Large intestine (tissue), 3 donors: ENCODE results near the gene MRTFB. TPM values are rescaled to one million over a fixed set of nuclear protein-coding genes. Genes with fewer than 3 reads are reported as not detected.

Source experiments
- DNase-seq, 2 donors: peaks; one replicate each; pipeline versions ENCODE4 v3.0.0 to v3.0.0-alpha.2; 2013
- H3K27ac ChIP-seq: one replicate; pipeline ENCODE4 v1.5.1; 2013; ENCODE audit warnings: low read length
- H3K27me3 ChIP-seq: 2 replicates; pipeline ENCODE4 v1.6.1; 2013; ENCODE audit warnings: low read length; ENCODE audit not compliant: control insufficient read depth, insufficient read depth
- H3K36me3 ChIP-seq: 2 replicates; pipeline ENCODE4 v1.6.1; 2013; ENCODE audit warnings: low read length; ENCODE audit not compliant: control insufficient read depth, insufficient read depth
- H3K4me1 ChIP-seq: one replicate; pipeline ENCODE4 v1.6.1; 2013; ENCODE audit warnings: low read length; ENCODE audit not compliant: control insufficient read depth, insufficient read depth
- H3K4me3 ChIP-seq: one replicate; pipeline ENCODE4 v1.5.1; 2013; ENCODE audit warnings: low read length
- H3K9me3 ChIP-seq: one replicate; pipeline ENCODE4 v1.6.1; 2013; ENCODE audit warnings: mild to moderate bottlenecking, low read depth, low read length, moderate library complexity; ENCODE audit not compliant: control insufficient read depth
- WGBS: methylation state at CpG from one replicate; pipeline ENCODE4 v1.1.5; 2013; ENCODE audit warnings: low lambda C conversion rate; ENCODE audit not compliant: insufficient coverage; 5-methylcytosine and 5-hydroxymethylcytosine counted together
- polyA plus RNA-seq: library from polyadenylated mRNA; unstranded; fragments of 120-200 nt; gene quantifications from one replicate; pipeline ENCODE4 v1.2.1, GENCODE V29; 2013

The MRTFB gene
- polyA plus RNA-seq, 1 donor, result 20.6 TPM

- H3K4me1 ChIP-seq, result no peaks in the 10 kb centered on the region
- no peak overlapping the region for H3K4me3 ChIP-seq
- H3K36me3 ChIP-seq, result no peaks in the 10 kb centered on the region
- no peaks in the 10 kb centered on the region for H3K9me3 ChIP-seq
- no peaks in the 10 kb centered on the region for H3K27me3 ChIP-seq
- no peak overlapping the region for H3K27ac ChIP-seq
- WGBS, result no CpG with 5 or more reads among the region's 6 CpGs
- DNase-seq, result no peak
Measured at GRCh38 chr16:14063618-14064581, 7.2 kb upstream of the MRTFB start.

- Histone ChIP-seq H3K36me3 (no peaks in the 10 kb centered on the region), H3K4me1 (no peaks in the 10 kb centered on the region), H3K9me3 (no peaks in the 10 kb centered on the region), H3K4me3 (no peak overlapping the region), H3K27ac (no peak overlapping the region), H3K27me3 (no peaks in the 10 kb centered on the region)
- peak in 1 of 2 donors; percentile 11 for DNase-seq
- no CpG with 5 or more reads among the region's 4 CpGs for WGBS
Measured at GRCh38 chr16:14069818-14070217, 1.3 kb upstream of the MRTFB start.

- H3K27me3 ChIP-seq, result no peaks in the 10 kb centered on the region
- H3K36me3 ChIP-seq, result no peaks in the 10 kb centered on the region
- WGBS, result no CpG with 5 or more reads among the region's 4 CpGs
- H3K4me3 ChIP-seq, result peak overlapping the region; percentile 87
- no peak for DNase-seq
- peak overlapping the region; percentile 79 for H3K27ac ChIP-seq
- no peaks in the 10 kb centered on the region for H3K4me1 ChIP-seq
- H3K9me3 ChIP-seq, result no peaks in the 10 kb centered on the region
Measured at GRCh38 chr16:14070555-14070876, 603 bp upstream of the MRTFB start.

- H3K9me3 ChIP-seq, result no peaks in the 10 kb centered on the region
- H3K4me1 ChIP-seq, result no peaks in the 10 kb centered on the region
- no peak overlapping the region for H3K27ac ChIP-seq
- no CpG with 5 or more reads among the region's 32 CpGs for WGBS
- DNase-seq, result peak in 1 of 2 donors; percentile 12
- no peaks in the 10 kb centered on the region for H3K27me3 ChIP-seq
- H3K4me3 ChIP-seq, result peak overlapping the region; percentile 87
- H3K36me3 ChIP-seq, result no peaks in the 10 kb centered on the region
Measured at GRCh38 chr16:14071576-14072271, 605 bp downstream of the MRTFB start.

GRCh38 chr16:14072360-14072759, 1.2 kb downstream of the MRTFB start:
- 96% methylated on average over 3 of the region's 6 CpGs for WGBS
- H3K27ac ChIP-seq, result no peak overlapping the region
- no peak overlapping the region for H3K4me3 ChIP-seq

GRCh38 chr16:14074544-14074943, 3.4 kb downstream of the MRTFB start:
- 88% methylated on average over 1 of the region's 1 CpG for WGBS
- H3K27ac ChIP-seq, result no peak overlapping the region
- DNase-seq, result no peak
- H3K27me3 ChIP-seq, result no peaks in the 10 kb centered on the region
- H3K9me3 ChIP-seq, result no peaks in the 10 kb centered on the region
- H3K4me3 ChIP-seq, result no peak overlapping the region
- no peaks in the 10 kb centered on the region for H3K36me3 ChIP-seq
- H3K4me1 ChIP-seq, result no peaks in the 10 kb centered on the region

More at GRCh38 chr16:14072360-14072759, 1.2 kb downstream of the MRTFB start:
- no peaks in the 10 kb centered on the region for H3K36me3 ChIP-seq
- no peaks in the 10 kb centered on the region for H3K4me1 ChIP-seq
- no peaks in the 10 kb centered on the region for H3K9me3 ChIP-seq
- DNase-seq, result no peak
- no peaks in the 10 kb centered on the region for H3K27me3 ChIP-seq

- Histone ChIP-seq H3K27ac (no peak overlapping the region), H3K9me3 (no peaks in the 10 kb centered on the region), H3K36me3 (peaks cover 13% of the 10 kb centered on the region), H3K27me3 (no peaks in the 10 kb centered on the region), H3K4me3 (no peak overlapping the region), H3K4me1 (no peaks in the 10 kb centered on the region)
- DNase-seq, result no peak
- whole genome bisulfite sequencing, result no CpG with 5 or more reads among the region's 2 CpGs
Measured at GRCh38 chr16:14077918-14078317, 6.8 kb downstream of the MRTFB start.

GRCh38 chr16:14086477-14086876, 15.4 kb downstream of the MRTFB start:
- 100% methylated on average over 1 of the region's 1 CpG for WGBS
- no peak overlapping the region for H3K27ac ChIP-seq
- no peak for DNase-seq
- H3K4me3 ChIP-seq, result no peak overlapping the region
- peaks cover 26% of the 10 kb centered on the region for H3K4me1 ChIP-seq
- no peaks in the 10 kb centered on the region for H3K9me3 ChIP-seq
- H3K27me3 ChIP-seq, result no peaks in the 10 kb centered on the region
- H3K36me3 ChIP-seq, result peaks cover 12% of the 10 kb centered on the region

GRCh38 chr16:14087181-14087580, 16.1 kb downstream of the MRTFB start:
- Histone ChIP-seq H3K27me3 (no peaks in the 10 kb centered on the region), H3K4me3 (no peak overlapping the region), H3K27ac (no peak overlapping the region), H3K4me1 (peaks cover 26% of the 10 kb centered on the region), H3K36me3 (peaks cover 7% of the 10 kb centered on the region), H3K9me3 (no peaks in the 10 kb centered on the region)
- no peak for DNase-seq
- no CpG with 5 or more reads among the region's 1 CpG for WGBS

- H3K36me3 ChIP-seq, result peaks cover 5% of the 10 kb centered on the region
- no peaks in the 10 kb centered on the region for H3K27me3 ChIP-seq
- WGBS, result 50% methylated on average over 1 of the region's 3 CpGs
- H3K4me1 ChIP-seq, result peaks cover 26% of the 10 kb centered on the region
- H3K9me3 ChIP-seq, result no peaks in the 10 kb centered on the region
- no peak for DNase-seq
- no peak overlapping the region for H3K4me3 ChIP-seq
- H3K27ac ChIP-seq, result peak overlapping the region; percentile 33
Measured at GRCh38 chr16:14087590-14088154, 16.6 kb downstream of the MRTFB start.
